Motor neuron (in vitro differentiated cells): ENCODE measurements around the gene CDC42BPB. TPM values are rescaled to one million over a fixed set of nuclear protein-coding genes. Genes with fewer than 3 reads are reported as not detected.

Experiments
- ATAC-seq, 8 experiments: fragments of 200-7000 bp; cut with Tn5 transposase; replicated peaks in 6 of 8; 2 replicates each; pipeline ENCODE4 v1.8.0; 2021; ENCODE audit warnings: mild to moderate bottlenecking in 8 of 8, moderate library complexity in 8 of 8
- H3K27ac ChIP-seq, 2 donors: fragments of 250-450 bp; sonication (Bioruptor Pico); 2 replicates each; pipeline ENCODE4 v1.9.0; 2021; ENCODE audit warnings: antibody characterized with exemption in 2 of 2, mild to moderate bottlenecking in 2 of 2, moderate library complexity in 1 of 2
- H3K4me1 ChIP-seq, 2 donors: fragments of 250-450 bp; sonication (Bioruptor Pico); replicated peaks in 1 of 2; 2 replicates each; pipeline ENCODE4 v1.6.1; 2021; ENCODE audit warnings: antibody characterized with exemption in 2 of 2, mild to moderate bottlenecking in 2 of 2, moderate library complexity in 1 of 2
- H3K4me3 ChIP-seq, 5 donors: fragments of 250-450 bp; sonication (Bioruptor Pico); 2 replicates each; pipeline ENCODE4 v1.9.0; 2021; ENCODE audit warnings: antibody characterized with exemption in 5 of 5, mild to moderate bottlenecking in 5 of 5, moderate library complexity in 4 of 5
- whole genome bisulfite sequencing, 10 experiments: fragments of 450-650 bp; shearing (Covaris generic); methylation state at CpG; one replicate each; pipeline ENCODE4 v1.0.0; 2022; 5-methylcytosine and 5-hydroxymethylcytosine counted together
- in situ Hi-C, 9 experiments: fragments of 400-800 bp; cut with MboI; loops; one replicate each; pipeline ENCODE4 v1.15.0; 2021; ENCODE audit warnings: low sequenced_read_pairs in 9 of 9, low pct_unique_long_range_greater_than_20kb in 2 of 9; ENCODE audit not compliant: unreplicated experiment in 9 of 9
- total RNA-seq, 8 experiments: library from RNA; unstranded; fragments of 300-600 nt; gene quantifications; 2 replicates each; pipeline versions ENCODE4 v1.2.3 to v1.2.4, GENCODE V29; 2022

Gene CDC42BPB
- 100 to 1,000 TPM in 1 of 8 experiments, 10 to 100 TPM in 7; 36.9 to 102 (median 56.4) TPM for total RNA-seq

GRCh38 chr14:103057372-103058163 lies at the start of gene CDC42BPB:
TSS of gene CDC42BPB (minus strand) at chr14:103057549. CDS start at chr14:103057173, 376 bp downstream.
- H3K4me1 ChIP-seq, result peaks cover 14 to 19% of the 10 kb centered on the region in 2 donors
- ATAC-seq, result peak; percentile 87 to 96 (median 94)
- in situ Hi-C loops, result no loop called here
- H3K27ac ChIP-seq, result peak within 1 kb of the TSS; percentile 77 to 85
- H3K4me3 ChIP-seq, result peak within 1 kb of the TSS; percentile 67 to 93 (median 84)
- 0% methylated on average over 3 of the region's 113 CpGs; no CpG with 5 or more reads in 9 of the 10 experiments for WGBS, 10 experiments

- H3K4me3 ChIP-seq, result no peak overlapping the region
- H3K27ac ChIP-seq, result no peak overlapping the region
- no peak for ATAC-seq
- in situ Hi-C loops, result no loop called here
- H3K4me1 ChIP-seq, result peaks cover 11 to 40% of the 10 kb centered on the region in 2 donors
- WGBS, 10 experiments, result 64 to 80% (median 70%) methylated on average over 1 to 5 of the region's 9 CpGs; no CpG with 5 or more reads in 6 of the 10 experiments
Measured at GRCh38 chr14:103105580-103106150, 48.3 kb upstream of the CDC42BPB start.

- WGBS, 10 experiments, result 0 to 14% (median 3%) methylated on average over 1 to 22 of the region's 59 CpGs; no CpG with 5 or more reads in 6 of the 10 experiments
- peaks cover 3 to 32% of the 10 kb centered on the region in 2 donors for H3K4me1 ChIP-seq
- peak; percentile 62 to 89 (median 78) for ATAC-seq
- in situ Hi-C loops, result no loop called here
- no peak overlapping the region for H3K27ac ChIP-seq
- H3K4me3 ChIP-seq, result peak overlapping the region in 2 of 5 donors; percentile 3 to 4
Measured at GRCh38 chr14:103104654-103105452, 47.5 kb upstream of the CDC42BPB start.

GRCh38 chr14:103104389-103104653 lies 47.0 kb upstream of the CDC42BPB start:
- no CpG with 5 or more reads among the region's 20 CpGs for WGBS, 10 experiments
- Histone ChIP-seq H3K4me1 (peaks cover 0 to 31% of the 10 kb centered on the region in 2 donors), H3K27ac (no peak overlapping the region), H3K4me3 (no peak overlapping the region)
- no peak for ATAC-seq
- in situ Hi-C loops, result no loop called here

- Histone ChIP-seq H3K4me3 (no peak overlapping the region), H3K27ac (no peak overlapping the region), H3K4me1 (peaks cover 0 to 35% of the 10 kb centered on the region in 2 donors)
- WGBS, 10 experiments, result 10 to 92% (median 18%) methylated on average over 2 to 7 of the region's 68 CpGs; no CpG with 5 or more reads in 6 of the 10 experiments
- ATAC-seq, result peak; percentile 6 to 81 (median 56)
- in situ Hi-C loops, result no loop called here
Measured at GRCh38 chr14:103103461-103104388, 46.4 kb upstream of the CDC42BPB start.

- H3K4me1 ChIP-seq, result peaks cover 0 to 30% of the 10 kb centered on the region in 2 donors
- H3K4me3 ChIP-seq, result no peak overlapping the region
- in situ Hi-C loops, result no loop called here
- H3K27ac ChIP-seq, result no peak overlapping the region
- no peak for ATAC-seq
- WGBS, 10 experiments, result 16 to 60% (median 37%) methylated on average over 1 to 12 of the region's 39 CpGs; no CpG with 5 or more reads in 6 of the 10 experiments
Measured at GRCh38 chr14:103102689-103103260, 45.4 kb upstream of the CDC42BPB start.

- no peak overlapping the region for H3K4me3 ChIP-seq
- H3K27ac ChIP-seq, result no peak overlapping the region
- H3K4me1 ChIP-seq, result peaks cover 0 to 30% of the 10 kb centered on the region in 2 donors
- WGBS, 10 experiments, result 20 to 80% (median 72%) methylated on average over 2 to 7 of the region's 85 CpGs; no CpG with 5 or more reads in 4 of the 10 experiments
- in situ Hi-C loops, result no loop called here
- no peak for ATAC-seq
Measured at GRCh38 chr14:103101963-103102688, 44.8 kb upstream of the CDC42BPB start.

- in situ Hi-C loops, result no loop called here
Measured at GRCh38 chr14:103101257-103101962, 44.1 kb upstream of the CDC42BPB start.

GRCh38 chr14:103100281-103101121 lies 43.2 kb upstream of the CDC42BPB start:
- H3K4me3 ChIP-seq, result no peak overlapping the region
- 62 to 92% (median 86%) methylated on average over 1 to 10 of the region's 25 CpGs; no CpG with 5 or more reads in 2 of the 10 experiments for WGBS, 10 experiments
- in situ Hi-C loops, result no loop called here
- ATAC-seq, result no peak
- peaks cover 0 to 29% of the 10 kb centered on the region in 2 donors for H3K4me1 ChIP-seq
- no peak overlapping the region for H3K27ac ChIP-seq

More at GRCh38 chr14:103101257-103101962, 44.1 kb upstream of the CDC42BPB start:
- 57 to 100% (median 90%) methylated on average over 1 to 3 of the region's 11 CpGs; no CpG with 5 or more reads in 4 of the 10 experiments for WGBS, 10 experiments
- no peak for ATAC-seq
- H3K27ac ChIP-seq, result no peak overlapping the region
- peaks cover 0 to 30% of the 10 kb centered on the region in 2 donors for H3K4me1 ChIP-seq
- H3K4me3 ChIP-seq, result no peak overlapping the region

GRCh38 chr14:103099733-103100280 lies 42.5 kb upstream of the CDC42BPB start:
- H3K4me3 ChIP-seq, result no peak overlapping the region
- peaks cover 0 to 23% of the 10 kb centered on the region in 2 donors for H3K4me1 ChIP-seq
- ATAC-seq, result no peak
- no peak overlapping the region for H3K27ac ChIP-seq
- in situ Hi-C loops, result loop anchor here in 5 of 9 experiments (25.0 kb wide), 1 partner anchor 187 kb away; no protein-coding TSS in a partner anchor
- WGBS, 10 experiments, result 67 to 100% (median 87%) methylated on average over 1 to 3 of the region's 8 CpGs; no CpG with 5 or more reads in 6 of the 10 experiments
